Stimulated activated CD8-positive, alpha-beta memory T cell treated with anti-CD3 and anti-CD28 coated beads, Interleukin-12 subunit alpha, Interleukin-12 subunit beta, amount 100 ng/mL, for 4 hours (primary cell): Measurements from ENCODE around the gene BDNF.
"Not testable (repeated sequence)": the region's sequence is repeated elsewhere in the genome, so short reads cannot be mapped to it uniquely, and the experiment has no call there.

ENCODE experiments used
- DNase-seq: peaks from one replicate; pipeline ENCODE4 v3.0.0-alpha.2; 2020; ENCODE audit warnings: low read depth

Gene BDNF

DNA sequence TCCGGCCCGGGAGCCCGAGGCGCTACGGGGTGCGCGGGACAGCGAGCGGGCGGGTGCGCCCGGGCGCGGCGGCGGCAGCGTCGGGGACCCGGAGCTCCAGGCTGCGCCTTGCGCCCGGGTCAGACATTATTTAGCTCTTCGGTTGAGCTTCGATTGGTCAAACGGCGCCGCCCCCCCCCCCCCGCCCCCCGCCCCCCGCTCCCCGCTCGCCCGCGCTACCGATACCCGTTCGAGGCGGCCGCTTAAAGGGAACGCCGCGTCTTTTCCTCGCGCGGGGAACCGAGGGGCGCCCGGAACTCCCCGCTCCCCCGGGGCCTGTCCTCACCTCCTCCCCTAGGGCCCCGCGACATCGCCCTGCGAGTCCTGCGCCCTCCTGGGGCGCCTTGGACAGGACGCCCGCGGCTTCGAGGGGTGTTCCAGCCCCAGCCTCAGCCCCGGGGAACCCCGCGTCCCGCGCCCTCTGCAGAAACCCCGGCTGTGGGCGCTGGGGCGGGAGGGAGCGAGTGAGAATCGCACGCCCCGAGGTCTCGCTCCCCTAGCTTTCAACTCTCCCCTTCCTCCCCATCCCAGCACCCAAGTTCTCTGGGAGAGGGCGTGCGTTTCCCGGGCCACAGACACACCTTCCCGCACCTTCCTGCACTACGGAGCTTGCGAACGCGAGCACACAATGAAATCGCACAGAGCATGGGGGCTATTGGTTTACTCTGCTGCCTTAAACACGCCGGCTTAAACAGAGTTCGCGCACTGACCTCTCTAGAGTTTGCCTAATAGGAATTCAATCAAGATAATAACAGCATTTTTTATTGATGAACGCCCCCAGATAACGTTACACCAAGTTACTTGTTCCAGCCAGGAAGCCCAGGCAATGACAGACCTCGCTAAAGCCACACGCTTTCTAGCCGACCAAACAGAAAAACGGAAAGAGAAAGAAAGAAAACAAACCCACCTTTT, at the start of gene BDNF:
BDNF (minus strand) TSS at position 105 of the 951 bp plus-strand sequence. CDS start 41,891 bp downstream, outside the sequence.
- no peak for DNase-seq

DNA sequence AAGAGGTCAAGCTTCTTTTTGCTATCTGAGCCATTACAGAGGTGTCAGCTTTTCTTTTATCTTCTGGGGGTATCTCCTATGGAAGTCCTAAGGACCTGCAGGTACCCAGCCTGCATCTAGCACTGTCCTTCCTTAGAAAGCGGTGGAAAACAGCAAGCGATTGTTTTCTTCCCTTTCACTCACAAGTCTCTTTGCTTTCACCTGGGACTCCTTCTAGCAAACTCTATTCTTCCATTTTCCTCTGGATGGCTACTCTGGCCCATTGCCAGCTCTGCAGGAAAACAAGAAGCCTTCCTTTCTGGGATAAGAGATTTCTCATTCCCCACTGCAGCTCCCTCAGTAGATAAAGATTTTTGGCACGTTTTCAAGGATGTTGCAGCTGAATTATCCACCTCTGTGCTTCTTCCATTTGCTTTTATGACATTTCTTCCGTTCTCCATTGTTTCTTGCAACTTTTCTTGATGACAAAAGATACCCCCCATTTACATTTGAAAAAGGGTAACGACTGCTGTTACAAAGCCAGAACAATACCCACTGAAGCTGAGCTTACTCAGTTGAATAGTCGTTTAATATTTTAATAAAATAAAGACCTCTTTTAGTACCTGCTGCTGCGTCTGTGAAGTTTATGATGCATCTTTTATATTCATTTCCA, 40.2 kb upstream of the BDNF start:
- DNase-seq, result no peak

DNA sequence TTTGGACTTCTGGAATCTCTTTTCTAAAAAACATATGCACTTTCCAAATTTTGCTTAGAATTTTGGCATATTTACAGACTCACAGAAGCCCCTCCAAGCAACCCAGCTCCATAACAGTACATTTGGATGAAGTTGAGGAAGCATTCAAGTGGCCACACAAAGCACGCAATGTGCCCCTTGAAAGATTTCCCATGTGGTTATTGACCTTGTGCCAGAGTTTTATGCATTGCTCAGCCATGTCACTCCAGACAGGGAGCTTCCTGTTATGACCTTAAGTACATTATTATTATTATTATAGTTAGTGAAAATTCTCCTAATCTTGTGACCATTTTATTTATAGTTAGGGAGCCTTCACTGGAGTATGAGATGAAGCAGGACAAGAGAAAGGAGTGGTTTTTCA, 35.0 kb upstream of the BDNF start:
- no peak for DNase-seq

DNA sequence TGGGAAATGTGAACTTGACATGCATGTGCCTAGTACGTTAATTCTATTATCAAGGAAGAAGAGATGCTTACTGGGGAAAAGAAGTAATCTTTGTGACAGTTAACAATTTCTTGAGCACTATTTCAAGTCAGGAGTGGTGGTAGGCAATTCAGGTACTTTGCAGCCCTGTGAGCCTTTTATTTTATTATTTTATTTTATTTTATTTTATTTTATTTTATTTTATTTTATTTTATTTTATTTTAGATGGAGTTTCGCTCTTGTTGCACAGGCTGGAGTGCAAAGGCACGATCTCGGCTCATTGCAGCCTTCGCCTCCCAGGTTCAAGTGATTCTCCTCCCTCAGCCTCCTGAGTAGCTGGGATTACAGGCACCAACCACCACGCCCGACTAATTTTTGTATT, 31.5 kb upstream of the BDNF start:
- DNase-seq, result not testable (repeated sequence)

DNA sequence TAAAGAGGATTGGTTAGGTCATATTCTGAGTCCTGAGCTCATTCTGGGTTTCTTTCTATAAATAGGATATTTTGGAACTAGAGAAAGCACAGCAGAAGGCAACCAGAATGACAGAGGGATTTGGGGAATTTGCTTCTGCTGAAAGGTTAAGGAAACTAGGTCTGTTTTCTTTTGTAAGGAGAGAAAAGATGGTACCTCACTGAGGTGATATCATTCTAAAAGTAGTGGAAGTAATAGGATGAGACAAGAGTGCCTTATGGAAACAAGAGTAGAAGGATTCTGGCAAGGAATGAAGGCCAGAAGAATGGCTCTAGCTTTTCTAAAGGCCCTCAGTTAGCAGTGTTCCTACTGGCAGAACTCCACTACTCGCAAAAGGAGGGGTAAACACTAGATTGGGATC, 26.7 kb upstream of the BDNF start:
- no peak for DNase-seq

DNA sequence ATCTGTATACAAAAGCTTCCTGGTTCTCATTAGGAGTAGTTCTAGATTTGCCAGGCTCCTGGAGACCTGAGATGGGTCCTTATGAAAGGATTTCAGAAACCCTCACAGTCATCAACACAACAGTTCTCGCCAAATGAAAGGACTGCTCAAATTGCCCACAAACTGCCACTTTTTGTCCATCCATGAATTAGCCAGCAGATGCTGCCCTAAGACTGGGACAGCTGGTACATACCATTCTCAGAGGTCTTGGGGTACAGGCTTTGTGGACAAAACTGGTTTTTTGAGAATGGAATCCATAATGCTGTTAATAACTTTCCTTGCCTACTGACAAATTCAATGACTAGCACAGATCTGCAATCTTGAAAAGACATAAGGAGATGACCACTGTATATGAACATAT, 23.4 kb upstream of the BDNF start:
- no peak for DNase-seq

DNA sequence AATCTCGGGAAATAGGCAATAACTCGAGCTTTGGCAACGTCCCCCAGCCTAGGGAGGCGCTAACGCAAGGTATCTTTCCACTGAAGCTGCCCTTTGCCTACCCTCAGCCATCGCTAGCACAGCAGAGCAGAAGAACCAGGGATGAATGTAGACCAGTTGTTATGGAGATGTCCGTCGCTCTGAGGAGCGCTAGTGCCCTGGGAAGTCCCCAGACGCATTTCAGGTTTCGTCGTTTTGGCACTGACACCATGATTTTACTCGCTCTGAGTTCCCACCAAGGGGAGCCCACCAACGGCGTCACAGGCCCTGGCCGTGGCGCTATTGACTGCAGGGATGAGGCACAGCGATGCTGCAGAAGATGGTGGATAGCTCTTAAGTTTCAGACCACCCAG, 22.7 kb upstream of the BDNF start:
- no peak for DNase-seq

DNA sequence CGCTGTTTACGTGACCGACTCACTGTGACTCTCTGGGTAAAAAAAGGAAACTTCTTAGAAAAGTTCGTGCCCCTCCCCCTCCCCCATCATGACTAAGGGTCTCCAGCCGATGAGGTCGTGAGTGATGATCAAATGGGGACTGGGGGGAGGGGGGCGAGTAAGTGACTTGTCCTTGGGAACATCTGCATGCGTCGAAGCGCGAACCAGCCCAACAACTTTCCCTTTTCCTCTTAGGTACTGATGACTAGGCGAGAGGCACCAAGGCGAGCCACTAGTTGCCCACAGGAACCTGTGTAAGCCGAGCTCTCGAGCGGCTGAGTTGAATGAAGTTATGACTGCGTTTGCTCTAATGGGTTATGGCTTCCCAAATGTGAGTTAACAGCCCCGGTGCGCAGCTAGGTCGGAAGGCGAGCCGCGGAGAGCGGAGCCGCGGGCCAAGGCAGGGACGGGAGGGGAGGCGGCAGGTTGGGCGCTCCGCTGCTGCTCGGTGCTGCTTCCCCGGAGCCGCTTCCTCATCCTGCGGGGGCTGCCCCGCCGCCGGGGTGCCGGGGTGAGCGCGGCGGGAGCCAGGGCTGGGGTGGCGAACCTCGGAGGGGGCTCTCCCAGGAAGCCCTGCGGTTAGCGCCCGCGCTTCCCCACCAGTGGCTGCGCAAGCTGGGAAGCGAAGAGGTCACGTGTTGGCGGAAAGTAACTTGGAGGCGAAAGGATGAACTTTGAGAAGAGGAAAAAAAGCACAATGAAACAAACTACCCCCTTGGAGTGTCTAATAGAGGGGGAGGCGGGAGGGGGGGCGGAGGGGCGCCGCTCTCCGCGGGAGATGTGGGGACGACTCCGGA, 22.1 kb upstream of the BDNF start:
- DNase-seq, result no peak

DNA sequence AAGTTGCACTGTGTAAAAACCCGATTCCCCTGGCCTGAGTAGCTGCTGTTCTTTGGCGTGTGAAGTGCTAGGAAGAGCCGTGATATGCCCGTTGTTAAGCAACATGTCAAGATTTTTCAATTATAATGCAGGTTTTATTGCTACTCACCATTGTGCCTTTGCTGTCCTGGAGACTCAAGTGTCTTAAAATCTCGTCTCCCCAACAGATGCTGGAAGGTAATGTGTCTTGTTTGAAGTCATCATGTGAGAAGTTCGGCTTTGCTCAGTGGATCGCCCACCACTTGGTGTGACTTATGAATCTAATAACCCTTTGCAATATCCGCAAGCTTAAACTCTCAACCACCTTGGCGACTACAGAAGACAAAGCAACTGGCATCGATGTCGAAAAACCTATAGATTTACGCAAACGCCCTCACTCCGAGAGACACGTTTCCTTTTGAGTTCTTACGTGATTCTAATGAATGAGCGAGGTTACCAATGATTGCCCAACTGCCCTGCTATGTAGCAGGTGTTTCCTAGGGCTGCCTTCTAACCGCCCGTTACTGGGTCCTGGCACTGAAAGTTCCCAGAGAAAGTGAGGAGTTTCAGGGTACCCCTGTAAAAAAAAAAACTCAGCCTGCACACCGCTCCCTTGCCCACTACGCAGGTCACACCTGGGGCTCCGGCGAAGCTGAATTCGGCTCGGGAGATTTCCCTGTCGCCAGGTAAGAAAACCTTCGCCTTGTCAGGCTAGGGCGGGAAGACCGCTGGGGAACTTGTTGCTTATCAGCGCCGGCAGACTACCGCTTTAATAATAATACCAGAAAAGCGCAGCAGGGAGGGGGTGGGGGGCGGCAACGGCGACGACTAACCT, 21.2 kb upstream of the BDNF start:
- DNase-seq, result no peak

DNA sequence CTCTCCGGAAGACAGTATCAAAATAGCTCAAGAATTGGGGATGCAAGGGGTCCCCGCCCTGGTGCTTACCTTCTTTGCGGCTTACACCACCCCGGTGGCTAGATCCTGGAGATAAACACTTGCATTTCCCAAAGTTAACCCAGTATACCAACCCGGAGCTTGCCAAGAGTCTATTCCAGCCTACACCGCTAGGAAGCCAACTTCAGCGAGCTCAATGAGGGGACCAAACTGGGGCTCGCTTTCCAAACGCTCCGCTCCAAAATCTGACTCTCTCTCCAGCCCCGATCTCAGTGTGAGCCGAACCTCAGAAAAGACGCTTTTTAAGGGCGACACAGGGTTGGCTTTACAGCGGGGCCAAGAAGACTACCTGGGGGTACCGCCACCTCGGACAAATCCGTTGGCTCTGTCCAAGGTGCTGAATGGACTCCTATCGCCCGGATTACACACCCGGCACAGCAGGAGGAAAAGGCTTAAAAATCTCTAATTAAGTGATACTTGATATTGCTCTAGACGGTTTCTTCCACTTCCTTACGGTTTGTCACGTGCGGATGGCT, 20.1 kb upstream of the BDNF start:
- no peak for DNase-seq

DNA sequence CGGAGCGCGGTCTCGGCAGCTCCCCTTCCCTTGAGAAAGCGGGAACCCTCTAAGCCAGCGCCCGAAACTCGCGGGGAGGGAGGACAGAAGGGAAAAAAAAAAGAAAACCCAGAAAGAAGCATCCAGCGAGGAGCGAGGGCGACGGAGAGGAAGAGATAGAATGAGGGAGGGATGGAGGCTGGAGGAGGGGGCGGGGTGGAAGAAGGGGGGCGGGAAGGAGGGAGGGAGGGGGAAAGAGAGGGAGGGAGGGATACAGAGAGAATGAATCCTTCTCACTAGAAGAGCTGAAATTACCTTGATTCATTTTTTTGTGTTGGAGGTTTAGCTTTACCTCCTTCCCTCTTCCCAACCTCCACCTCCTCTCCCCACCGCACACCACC, 19.3 kb upstream of the BDNF start:
- DNase-seq, result no peak

DNA sequence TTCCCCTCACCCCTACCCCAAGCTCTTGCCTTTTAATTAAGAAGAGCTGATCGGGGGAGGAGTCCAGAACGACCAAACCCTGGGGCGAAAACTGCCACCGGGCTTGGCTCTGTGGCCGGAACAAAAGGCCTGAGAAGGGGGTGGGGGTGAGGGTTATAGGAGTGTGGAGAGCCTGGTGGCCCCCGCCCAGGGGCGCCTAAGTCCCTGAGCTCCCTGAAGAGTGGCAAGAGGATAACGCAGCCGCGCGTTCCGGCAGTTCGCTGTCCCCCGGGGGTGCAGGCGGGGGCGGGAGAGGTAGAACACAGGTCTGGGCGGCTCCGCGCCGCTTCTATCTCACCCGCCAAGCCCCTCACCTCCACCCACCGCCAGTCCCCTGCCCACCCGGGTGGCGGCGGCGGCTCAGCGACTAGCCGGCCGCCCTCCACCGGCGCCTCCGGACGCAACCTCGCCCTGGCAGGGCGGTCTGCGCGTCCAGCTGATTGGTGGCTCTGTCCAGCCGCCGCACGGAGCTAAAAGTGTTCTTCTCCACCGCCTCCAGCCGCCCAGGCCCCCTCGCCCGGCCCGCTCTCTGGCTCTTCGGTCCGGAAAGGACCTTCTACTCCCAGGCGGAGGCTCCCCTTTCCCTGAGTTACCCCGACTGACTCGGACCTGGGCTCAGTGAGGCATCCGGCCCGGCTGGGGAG, 18.7 kb upstream of the BDNF start:
- DNase-seq, result no peak

DNA sequence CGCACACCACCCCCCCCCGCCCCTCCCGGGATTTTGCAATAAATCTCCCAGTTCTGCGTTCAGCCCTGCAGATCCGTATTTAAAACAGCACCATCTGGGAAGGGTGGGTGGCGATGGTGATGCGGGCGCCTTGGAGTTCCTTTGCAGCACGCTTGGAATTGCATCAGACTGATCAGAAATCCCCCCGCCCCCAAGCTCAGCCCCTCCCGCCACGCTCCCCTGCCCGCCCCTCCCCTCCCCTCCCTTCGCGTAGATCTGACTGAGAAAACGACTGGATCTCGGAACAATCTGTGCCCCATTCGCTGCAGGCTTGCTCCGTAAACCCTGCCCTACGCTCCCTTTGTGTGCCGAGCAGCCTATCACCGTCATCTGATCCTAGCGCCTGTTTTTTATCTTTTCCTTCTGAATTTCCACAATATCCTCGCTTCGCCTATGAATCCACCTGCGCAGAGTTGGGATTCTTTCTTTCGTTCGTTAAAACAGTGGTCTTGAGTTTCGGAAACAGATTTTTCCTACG, 18.1 kb upstream of the BDNF start:
- DNase-seq, result no peak

DNA sequence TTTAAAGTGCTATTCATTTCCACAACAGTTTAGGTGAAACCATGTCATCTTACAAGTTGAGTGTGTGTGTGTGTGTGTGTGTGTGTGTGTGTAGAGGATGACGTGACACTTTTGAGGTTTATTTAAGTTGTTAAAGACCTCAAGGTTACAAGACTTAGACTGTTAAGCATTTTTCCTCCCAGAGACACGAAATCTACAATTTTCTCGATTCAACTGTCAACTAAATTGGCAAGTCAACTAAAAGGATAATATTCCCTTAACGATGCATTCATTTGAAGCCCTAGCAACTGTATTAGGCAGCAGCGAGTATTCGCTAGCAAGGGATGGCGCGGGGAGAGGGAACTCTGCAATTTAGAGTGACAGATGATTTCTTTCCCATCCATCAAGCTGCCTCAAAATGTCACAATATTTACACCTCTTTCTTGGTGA, 17.6 kb upstream of the BDNF start:
- no peak for DNase-seq

DNA sequence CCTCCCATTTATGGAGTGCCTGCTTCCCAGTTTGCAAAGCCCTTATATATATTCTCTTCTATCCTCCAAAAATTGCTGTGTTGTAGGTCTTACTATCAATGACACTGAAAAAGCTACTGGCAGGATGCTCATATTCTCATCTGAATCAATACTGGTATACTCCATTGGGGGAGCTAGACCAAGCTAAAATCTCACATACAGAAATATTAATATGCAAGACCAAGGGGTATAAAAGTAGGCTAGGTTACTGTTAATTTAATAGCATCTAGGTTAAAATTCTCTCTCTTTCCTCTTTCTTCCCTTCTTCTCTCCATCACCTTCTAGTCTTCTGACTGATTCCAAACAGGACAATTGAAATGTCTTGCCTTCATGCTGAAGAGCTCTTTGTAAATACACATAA, 17.1 kb upstream of the BDNF start:
- DNase-seq, result no peak

DNA sequence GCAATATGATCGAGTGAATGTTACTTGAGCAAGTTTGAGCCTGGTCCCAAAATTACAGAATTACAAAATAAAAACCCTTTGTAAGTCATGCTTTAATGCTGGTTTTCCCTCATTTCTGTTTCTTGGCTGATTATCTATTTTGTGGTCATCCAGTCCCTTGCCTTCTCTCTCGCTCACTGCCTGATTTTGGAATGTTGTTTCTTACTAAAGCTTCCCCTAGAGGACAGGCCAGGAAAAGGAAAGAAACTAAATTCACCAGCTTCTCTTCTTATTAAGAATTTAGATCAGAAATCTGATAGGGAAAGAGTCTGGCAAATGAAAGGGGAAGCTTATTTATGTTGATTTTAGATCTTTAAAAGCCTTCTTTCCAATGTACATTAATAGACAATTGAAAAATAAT, 16.6 kb upstream of the BDNF start:
- no peak for DNase-seq

DNA sequence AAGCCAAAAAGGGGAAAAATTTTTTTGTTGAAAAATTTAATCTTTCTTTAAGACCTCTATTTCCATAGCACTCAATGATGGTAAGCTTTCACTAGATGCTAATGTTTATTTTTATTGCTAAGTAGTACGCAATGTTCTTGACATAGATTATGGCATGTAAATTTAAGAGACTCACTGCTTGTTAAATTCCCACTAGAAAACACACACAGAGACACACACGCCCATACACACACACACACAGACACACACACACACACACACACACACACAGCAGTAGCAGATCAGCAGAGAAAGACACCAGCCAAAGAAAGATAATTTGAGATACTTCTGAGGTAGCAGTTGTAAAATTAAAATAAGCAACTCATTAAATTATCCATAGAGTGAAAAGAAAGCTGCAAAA, 16.0 kb upstream of the BDNF start:
- no peak for DNase-seq

DNA sequence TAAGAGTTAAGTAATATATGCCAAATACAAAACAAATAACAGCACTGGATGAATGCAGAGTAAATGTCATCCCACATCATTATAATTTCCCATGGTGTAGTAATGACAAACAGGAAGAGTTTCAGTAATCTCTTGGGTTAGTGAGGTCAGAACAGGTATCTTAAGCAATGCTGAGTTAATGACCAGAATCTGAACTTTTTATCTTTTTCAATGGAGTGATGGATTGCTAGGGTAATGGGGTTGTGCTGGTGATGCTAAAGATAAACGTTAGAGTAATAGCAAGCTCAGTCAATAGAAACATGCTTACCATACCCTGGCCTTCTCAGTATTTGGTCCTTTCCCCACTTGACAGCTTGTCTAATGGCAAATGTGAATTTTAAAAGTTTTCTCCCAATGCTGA, 11.5 kb upstream of the BDNF start:
- no peak for DNase-seq

DNA sequence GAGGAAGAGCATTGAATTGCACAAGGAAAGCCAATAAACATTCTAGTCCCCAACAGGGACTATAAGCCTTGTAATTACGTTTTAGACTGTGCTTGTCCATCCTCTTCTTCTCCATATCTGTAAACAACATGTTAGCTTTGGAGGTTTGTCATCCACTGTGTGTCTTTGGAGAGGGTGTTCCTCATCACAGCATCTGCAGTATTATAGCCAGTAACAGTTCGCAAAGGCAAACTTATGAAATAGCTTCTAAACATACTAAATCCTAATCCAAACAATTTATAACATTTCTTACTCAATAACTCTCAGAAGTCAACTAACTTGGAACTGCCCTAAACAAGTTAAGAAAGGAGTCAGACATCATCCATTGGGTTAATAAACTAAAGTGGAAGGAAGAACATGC, 10.3 kb upstream of the BDNF start:
- DNase-seq, result no peak

DNA sequence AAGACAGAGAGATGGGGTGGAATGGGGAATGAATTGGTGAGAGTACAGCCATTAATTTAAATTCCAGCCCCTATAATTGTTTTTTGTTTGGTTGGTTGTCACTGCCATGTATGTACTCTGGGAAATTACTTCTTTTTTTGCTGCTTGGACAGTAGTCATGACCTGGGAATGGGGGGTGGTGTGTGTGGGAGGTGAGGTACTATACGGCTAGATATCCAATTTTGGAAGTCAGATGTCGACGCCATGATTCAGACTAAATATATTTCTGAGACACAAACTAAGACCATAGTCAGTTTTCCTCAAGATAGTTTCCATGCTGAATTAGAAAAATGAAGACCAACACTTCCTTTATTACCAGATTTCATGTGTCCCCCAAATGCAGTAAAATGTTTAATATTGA, 7.4 kb upstream of the BDNF start:
- no peak for DNase-seq
